GM18499 (cell line): ENCODE data around the gene ST3GAL3.
"Not testable (repeated sequence)": the region's sequence is repeated elsewhere in the genome, so short reads cannot be mapped to it uniquely, and the experiment has no call there.

Experiments
- ATAC-seq: cut with Tn5 transposase; IDR thresholded peaks from one replicate; pipeline ENCODE4 v1.9.1; 2021; ENCODE audit warnings: moderate number of reproducible peaks; ENCODE audit not compliant: insufficient read depth, unreplicated experiment

The ST3GAL3 gene

DNA sequence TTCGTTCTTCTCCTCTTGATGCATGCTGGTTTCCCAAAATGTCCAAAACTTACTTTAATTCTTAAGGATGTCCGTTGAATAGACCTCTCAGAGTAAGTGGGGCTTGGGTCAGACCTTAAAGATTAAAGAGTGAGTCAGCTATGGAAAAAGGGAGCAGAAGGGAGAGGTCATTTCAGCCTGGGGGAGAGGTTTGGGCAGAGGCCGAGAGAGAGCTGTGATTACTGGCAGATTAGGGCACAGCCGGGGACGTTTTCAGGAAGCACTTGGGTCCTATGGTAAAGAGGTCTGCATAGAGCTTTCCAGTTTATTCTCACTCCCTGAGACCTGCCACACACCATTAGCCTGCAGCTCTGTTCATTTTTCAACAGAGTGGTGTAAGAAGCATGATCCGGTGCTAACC is 14.0 kb upstream of the ST3GAL3 start:
- ATAC-seq = no peak

DNA sequence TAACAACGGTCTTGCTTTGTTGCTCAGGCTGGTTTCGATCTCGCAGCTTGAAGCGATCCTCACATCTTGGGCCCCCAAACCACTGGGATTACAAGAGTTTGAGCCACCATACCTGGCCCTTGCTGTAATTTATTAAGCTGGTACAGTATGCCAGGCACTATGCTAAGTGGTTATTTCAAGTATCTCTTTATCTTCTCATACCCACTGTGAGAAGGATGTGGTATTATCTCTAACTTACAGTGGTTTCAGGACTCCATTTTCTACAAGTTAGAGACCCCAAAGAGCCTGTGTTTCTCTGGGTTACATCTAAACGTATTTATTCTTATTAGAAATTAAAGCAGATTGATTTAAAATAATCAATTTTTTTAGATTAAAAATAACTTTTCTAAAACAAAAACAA is 8.1 kb upstream of the ST3GAL3 start:
- ATAC-seq = no peak

DNA sequence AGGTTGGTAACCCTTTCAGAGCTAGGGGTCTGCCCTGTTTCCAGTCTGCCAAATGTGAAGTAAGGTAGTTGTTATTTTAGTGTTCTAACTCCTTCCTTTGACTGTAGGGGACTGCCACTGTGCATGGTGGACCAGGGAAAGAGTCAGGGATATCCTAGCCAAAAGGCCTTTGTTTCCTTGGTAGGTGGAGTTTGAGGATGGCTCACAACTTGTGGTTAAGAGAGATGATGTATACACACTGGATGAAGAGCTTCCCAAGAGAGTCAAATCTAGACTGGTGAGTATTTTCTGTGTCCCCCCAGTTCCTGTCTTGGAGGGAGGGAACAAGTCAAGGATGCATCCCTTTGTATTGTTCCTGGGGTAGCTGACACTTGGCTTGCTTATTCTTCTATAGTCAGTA is 3.5 kb upstream of the ST3GAL3 start:
- no peak for ATAC-seq

DNA sequence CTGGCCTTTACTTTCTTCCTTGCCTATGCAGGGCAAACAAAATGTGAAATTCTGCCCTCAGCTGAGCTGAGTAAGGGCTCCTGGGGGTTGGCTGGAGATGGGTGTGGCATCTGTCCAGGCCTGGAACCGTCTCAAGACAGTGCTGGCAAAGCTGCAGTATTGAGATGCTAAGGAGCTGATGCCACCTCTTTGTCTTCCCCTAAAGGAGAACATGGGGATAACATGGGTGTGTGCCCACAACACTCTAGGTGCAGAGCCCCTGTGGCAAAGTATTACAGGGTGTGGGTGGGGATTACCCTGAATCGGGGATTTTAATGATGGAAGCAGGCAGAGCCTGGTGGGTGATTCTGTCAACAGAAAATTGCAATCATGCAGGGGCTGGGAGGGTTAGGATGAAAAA is 2.5 kb upstream of the ST3GAL3 start:
- ATAC-seq = no peak

DNA sequence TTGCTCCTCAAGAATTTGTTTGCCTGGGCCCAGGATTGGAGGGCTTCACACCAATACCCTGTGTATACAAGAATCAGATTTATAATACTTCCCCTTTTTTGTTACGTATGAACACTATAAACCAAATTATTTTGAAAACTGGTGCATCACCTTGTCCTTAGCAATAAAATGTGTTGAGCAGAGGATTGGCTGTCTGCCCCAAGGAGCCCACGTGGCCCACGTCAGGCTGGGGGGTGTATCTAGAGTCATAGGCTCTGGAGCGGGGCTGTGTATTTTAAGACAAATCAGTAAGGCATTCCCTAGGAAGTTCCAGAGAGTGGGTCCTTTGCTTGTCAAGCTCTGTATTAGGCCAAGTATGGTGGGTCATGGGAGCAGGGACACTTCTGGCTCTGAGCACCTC is 2.0 kb upstream of the ST3GAL3 start:
- ATAC-seq = no peak

DNA sequence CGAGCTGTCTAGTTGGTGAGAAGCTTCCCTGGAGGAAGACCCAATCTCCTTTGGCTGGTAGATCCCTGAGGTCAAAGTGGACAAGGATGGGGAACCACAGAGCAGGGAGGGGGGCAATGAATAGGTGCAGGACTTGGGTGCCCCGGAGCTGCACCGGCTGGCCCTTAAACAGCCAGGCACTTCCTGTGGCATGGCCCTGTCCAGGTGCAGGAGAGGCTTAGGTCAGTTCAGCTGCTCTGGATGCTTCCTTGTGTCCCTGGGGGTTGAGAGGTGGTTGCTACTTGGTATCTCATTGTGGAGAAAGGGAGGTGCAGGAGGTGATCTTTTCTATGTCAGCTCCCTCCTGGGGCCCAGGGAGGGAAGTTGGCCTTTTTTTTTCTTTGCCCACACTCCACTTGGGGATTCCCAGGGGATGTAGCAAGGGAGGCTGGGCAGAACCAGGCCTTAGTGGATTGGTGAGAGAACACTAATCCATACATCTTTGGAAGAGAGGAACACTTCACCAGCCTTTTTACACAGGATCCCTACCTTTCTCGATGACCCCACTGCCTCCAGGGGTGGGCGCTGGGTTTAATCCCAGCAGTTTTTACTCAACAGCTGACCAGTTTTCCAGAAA is 1.2 kb upstream of the ST3GAL3 start:
- no peak for ATAC-seq

DNA sequence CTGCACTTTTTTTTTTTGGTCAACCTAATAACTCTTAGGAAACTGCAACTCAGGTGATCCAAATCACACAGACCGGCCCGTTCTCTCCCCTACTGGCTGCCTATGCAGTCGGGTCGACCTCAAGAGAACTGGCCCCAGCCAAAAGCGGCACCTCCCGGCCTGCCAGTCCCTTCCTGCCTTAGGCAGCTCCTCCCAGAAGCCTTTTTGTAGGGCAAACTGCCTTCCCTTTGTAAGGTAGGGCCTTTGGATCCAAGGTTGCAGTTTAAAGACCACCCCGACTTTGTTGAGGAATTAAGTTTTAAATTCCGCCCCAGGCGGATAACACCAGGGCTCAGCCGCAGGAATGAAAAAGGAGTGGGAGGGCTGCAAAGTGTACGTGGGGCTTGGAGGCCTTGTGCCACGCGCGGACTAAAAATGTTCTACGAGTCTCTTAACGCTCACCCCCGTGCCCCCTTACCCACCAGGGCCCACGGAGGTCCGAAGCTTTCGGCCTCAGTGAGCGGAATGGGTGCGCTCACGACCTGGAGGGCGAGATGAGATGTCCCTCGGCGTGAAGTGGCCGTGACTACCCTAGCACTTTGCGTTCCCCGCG is 642 bp upstream of the ST3GAL3 start:
- ATAC-seq = no peak

DNA sequence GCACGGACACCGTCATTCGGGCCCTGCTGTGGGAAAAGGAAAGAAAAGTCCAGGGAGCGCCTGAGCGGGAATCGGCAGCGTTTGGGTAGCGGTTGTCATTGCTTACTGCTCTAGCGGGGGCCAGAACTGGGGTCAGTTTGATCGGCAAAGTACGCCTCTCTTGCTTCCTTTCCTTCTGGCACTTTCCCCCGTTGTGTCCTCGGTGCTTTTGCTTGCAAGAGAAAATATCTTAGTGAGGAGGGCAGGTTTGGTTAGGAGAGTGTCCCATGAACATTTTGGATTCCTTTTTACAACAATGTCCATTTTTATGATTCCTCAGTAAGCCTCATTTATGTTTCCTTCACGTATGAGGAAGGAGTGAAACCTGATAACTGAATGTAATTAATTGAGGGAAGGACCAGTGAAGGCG is 670 bp downstream of the ST3GAL3 start:
- ATAC-seq = no peak

DNA sequence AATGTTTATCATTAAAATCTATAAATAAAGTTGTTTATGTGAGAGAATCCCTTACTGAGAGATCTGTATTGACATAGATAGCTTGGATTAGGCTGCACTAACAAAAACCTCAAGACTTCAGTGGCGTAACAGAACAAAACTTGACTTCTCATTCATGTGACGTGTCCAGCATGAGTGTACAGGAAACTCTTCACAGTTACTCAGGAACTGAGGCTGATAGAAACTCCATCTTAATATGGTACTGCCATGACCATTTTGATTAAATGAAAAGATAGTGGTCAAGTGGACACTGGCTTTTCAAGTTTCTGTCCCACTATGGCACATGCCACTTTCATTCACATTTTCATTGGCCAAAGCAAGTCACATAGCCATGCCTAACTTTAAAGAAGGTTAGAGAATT is 3.7 kb downstream of the ST3GAL3 start:
- no peak for ATAC-seq

DNA sequence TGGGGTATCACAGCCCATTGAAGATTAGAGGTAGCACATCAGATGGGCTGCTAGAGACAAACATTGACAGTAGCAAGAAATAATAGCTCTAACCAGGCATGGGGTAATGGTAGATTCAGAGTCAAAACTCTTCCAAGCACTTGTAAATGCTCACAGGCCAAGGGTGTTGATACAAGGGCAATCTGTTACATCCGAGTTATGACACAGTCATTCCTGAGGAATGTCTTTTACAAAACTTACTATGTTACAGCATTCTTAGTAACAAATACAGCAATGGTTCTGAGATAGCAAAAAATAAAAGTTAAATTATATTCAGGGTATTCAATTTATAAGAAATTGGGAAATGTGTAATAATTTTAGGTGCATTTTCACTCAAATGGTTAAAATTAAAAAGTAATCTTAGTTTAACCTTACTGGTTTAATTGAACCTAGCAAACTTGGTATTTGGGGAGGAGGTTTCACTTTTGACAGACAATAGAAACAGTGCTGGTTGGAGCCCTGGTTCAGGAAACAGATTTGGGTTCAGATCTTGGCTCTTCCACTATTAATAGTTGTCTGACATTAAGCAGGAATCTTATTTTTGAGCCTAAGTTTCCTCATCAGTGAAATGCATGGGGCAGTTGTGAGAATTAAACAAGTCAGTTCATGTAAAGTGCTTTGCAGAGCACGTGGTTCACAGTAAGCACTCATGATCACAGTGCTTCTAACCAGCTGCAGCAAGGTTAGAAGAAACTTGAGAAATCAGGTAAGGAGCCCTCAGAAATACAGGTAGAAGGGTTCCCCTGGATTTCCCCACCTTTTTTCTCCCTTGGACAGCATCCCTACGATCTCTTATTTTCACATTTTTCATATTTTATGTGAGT is 4.4 kb downstream of the ST3GAL3 start:
- no peak for ATAC-seq

DNA sequence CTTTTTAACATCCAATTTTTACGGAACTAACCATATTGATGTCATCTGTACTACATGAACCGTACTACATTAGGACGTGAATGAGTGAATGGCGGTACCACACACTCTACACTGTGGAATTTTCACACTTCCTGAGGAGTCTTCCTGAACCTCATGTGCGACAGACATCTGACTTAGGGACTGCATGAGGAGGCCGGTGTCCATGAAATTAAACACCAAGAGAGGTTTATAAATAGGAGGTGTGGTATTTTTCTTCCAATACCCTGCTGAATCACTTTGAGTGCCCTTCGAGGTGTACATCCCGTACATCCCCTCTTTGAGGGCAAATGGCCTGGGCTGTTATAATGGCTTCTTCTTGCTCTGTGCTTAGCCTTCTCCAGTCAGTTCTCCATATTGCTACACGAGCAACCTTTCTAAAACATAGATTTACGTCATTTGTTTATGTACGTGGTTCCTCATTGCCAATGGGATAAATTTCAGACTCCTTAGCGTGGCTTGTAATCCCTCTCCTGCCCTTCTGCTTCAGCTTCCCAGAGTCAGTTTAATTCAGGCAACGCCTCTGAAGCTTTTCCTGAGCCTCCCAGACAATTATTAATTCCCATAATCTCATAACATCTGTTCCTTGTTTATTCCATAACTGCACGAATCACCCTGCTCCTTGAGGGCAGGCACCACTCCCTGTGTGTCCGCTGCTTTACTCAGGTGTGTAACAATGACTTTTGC is 9.4 kb downstream of the ST3GAL3 start:
- no peak for ATAC-seq

DNA sequence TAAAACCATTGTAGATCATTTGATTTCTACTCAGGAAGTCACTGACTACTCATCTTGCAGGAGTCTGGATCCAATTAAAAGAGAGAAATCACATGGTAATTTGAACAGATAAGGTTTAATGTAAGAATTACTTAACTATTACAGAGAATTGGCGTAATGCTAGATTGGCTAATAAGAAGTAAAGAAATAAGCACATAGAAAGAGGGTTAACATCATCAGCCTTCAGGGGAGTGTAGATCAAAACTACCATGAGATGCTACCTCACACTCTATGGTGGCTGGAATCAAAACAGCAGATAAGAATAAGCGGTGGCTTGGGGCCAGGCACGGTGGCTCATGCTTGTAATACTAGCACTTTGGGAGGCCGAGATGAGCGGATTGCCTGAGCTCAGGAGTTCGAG is 11.7 kb downstream of the ST3GAL3 start:
- no peak for ATAC-seq

DNA sequence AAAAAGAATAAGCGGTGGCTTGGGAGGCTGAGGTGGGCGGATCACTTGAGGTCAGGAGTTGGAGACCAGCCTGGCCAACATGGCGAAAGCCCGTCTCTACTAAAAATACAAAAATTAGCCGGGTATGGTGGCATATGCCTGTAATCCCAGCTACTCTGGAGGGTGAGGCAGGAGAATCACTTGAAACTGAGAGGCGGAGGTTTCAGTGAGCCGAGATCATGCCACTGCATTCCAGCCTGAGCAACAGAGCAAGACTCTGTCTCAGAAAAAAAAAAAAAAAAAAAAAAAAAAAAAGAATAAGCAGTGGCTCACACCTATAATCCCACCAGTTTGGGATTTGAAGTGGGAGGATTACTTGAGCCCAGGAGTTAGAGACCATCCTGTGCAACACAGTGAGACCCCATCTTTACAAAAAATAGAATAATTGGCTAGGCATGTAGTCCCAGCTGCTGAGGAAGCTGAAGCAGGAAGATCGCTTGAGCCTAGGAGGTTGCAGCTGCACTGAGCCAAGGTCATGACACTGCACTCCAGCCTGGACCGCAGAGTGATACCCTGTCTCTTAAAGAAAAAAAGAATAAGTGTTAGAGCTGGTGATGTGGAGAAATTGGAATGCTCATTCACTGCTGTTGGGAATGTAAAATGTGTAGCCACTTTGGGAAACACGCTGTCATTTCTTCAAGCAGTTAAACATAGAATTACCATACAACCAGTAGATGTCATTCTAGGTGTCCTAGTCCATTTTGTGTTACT is 12.5 kb downstream of the ST3GAL3 start:
- not testable (repeated sequence) for ATAC-seq

DNA sequence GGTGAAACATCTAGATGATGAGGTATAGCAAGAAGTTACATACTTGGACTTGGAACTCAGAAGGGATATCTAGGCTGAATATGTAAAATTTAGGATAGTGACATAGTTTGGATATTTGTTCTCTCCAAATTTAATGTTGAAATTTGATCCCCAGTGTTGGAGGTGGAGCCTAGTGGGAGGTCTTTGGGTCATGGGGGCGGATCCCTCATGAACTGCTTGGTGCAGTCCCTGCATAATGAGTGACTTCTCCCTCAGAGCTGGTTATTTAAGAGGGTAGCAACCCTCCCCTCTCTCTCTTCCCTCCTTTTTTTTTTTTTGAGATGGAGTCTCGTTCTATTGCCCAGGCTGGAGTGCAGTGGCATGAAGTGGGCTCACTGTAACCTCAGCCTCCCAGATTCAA is 15.5 kb downstream of the ST3GAL3 start:
- no peak for ATAC-seq

DNA sequence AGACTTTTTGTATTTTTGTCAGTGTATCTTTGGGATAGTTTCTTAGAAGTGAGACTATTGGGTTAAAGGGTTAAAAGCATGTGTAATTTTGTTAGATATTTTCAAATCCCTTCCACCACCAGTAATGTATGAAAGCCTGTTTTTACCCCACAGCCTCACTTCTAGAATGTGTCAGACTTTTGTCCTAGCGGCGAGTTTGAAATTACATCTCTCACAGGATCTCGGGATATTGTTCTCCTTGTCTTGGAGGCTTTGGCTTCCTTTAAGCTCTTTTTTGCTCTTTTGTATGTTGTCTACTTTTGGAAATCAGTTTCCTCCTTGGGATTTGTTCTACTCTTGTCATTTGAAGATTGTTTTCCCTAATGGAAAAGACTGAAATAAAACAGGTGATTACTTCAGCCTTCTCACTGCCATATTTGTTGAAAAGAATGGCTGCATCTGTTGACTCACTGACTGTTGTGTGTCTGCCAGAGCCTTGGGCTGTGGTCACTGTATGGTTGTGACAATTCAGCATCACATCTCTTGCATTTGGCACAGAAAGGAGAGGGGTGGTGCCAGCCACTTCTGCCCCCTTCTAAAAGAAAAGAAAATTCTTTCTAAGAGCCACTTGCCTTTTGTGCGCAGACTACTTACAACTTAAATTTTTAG is 22.6 kb downstream of the ST3GAL3 start:
- ATAC-seq = no peak

DNA sequence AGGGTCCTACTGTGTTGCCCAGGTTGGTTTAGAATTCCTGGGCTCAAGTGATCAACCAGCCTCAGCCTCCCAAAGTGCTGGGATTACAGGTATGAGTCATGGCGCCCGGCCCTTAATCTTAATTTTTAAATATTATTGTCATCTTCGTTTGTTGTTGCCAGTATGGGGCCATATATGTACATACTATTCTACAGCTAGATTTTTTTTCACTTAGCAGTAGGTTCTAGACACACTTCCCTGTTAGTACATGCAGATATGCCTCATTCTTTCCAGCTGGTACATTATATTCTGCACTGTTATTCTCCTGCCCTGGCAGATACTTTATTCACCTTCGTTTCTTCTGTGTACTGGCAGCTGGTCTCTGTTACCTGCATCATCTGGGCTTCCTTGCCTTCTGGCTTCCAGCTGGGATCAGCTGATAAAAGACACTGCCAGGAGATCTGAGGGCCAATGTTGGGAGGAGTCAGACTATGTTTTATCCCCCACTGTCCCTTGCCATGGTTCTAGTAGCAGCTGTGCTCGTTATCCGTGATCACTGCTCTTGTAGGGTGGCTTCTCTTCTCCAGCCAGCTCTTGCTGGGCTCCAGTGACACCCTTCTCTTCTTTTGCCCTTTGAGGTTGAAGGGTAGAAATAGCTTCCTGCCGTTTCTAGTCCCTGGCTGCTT is 24.7 kb downstream of the ST3GAL3 start:
- no peak for ATAC-seq

DNA sequence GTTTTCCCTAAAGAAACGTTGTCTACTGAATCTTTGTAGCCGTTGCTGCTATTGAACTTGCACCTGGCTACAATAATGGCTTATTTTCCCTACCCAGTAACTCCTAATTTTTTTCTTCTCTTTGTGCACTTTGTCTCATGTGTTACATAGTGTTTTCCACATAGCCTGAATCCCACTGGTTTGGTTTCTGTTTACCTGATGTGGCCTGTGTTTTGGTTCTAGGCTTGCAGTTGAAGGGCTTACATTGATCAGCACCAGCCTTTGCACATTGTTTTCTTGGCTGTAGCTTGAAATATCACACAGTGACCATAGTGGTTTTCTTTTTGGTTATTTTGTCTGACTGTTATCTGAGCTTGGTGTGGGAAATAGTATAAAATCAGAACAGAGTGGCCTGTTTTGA is 29.5 kb downstream of the ST3GAL3 start:
- no peak for ATAC-seq

DNA sequence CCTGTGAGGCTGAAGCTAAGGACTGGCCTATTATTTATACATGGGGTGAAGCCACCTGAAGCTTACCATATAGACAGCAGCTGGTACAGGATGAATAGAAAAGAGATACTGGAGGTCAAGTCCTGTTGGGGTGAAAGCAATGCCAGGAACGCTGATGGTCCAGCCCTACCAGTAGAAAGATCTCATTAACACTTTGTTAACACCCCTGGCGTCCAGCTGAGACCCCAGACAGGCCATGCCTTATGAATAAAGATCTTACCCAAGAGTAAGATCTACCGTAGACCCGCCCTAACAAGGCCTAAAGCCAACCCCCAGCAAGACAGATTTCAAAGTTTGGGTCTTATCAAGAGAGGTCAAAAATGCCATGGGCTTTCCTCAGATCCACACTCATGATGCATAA is 34.7 kb downstream of the ST3GAL3 start:
- no peak for ATAC-seq

DNA sequence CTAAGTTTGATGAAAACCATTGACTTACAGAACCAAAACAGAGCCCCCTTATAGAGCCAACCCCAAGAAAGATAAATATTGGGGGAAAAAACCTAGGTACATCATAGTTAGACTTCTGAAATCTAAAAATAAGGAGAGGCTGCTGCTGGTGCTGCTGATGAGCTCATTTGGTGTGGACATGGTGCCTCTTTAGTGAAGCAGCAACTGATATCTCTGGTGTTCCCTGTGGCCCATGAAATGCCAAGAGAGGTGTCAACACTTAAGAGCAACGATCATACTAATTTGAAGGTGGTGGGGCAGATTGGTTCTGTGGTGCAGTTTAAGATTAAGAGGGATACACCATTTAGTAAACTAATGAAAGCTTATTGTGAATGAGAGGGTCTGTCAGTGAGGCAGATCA is 35.9 kb downstream of the ST3GAL3 start:
- no peak for ATAC-seq
